Activated B cell treated with CpG ODN at 0.5 μM for 24 hours (primary cell): ENCODE data around the gene ST6GALNAC1. TPM values are rescaled to one million over a fixed set of nuclear protein-coding genes. Genes with fewer than 3 reads are reported as not detected.

Experiments
- ATAC-seq: fragments of 200-7000 bp; cut with Tn5 transposase; one replicate; pipeline ENCODE4 v1.10.0; 2021; ENCODE audit warnings: low read depth, mild to moderate bottlenecking, moderate library complexity
- CTCF ChIA-PET: fragments of 350-600 bp; sonication (Branson Sonifier 250); formaldehyde crosslinking; loops from one replicate; lab custom pipeline; 2021; ENCODE audit warnings: antibody characterized with exemption; lab: Charles Lee
- POLR2A ChIA-PET: fragments of 350-600 bp; sonication (Branson Sonifier 250); formaldehyde crosslinking; loops from one replicate; lab custom pipeline; 2021; ENCODE audit warnings: antibody characterized with exemption; lab: Charles Lee
- DNase-seq: peaks from one replicate; pipeline ENCODE4 v3.0.0; 2022
- H3K27ac Mint-ChIP-seq: one replicate; pipeline ENCODE4 v1.8.0; 2020; ENCODE audit warnings: mixed read lengths
- H3K27me3 Mint-ChIP-seq: one replicate; pipeline ENCODE4 v1.8.0; 2021; ENCODE audit warnings: mixed read lengths
- H3K36me3 Mint-ChIP-seq: one replicate; pipeline ENCODE4 v1.8.0; 2021; ENCODE audit warnings: low read depth, mixed read lengths
- H3K4me1 Mint-ChIP-seq: one replicate; pipeline ENCODE4 v1.8.0; 2021; ENCODE audit warnings: mixed read lengths
- H3K4me3 Mint-ChIP-seq: one replicate; pipeline ENCODE4 v1.8.0; 2020; ENCODE audit warnings: mild to moderate bottlenecking, mixed read lengths
- H3K9me3 Mint-ChIP-seq: one replicate; pipeline ENCODE4 v1.8.0; 2020; ENCODE audit warnings: mixed read lengths
- intact Hi-C: fragments of 100-400 bp; cut with micrococcal nuclease; formaldehyde crosslinking; loops from one replicate; pipeline ENCODE4 v1.15.1; 2024
- total RNA-seq: library from RNA; stranded (reverse); gene quantifications from 2 replicates; pipeline ENCODE4 v1.2.3, GENCODE V29; 2022
- TF ChIP-seq, protein P1 (sequence below): fragments of 200-600 bp; IDR thresholded peaks from one replicate; pipeline ENCODE4 v1.8.0; 2022; ENCODE audit warnings: antibody characterized with exemption, mild to moderate bottlenecking

ST6GALNAC1 gene
- total RNA-seq, 1 donor from 2014 or later: not detected

DNA sequence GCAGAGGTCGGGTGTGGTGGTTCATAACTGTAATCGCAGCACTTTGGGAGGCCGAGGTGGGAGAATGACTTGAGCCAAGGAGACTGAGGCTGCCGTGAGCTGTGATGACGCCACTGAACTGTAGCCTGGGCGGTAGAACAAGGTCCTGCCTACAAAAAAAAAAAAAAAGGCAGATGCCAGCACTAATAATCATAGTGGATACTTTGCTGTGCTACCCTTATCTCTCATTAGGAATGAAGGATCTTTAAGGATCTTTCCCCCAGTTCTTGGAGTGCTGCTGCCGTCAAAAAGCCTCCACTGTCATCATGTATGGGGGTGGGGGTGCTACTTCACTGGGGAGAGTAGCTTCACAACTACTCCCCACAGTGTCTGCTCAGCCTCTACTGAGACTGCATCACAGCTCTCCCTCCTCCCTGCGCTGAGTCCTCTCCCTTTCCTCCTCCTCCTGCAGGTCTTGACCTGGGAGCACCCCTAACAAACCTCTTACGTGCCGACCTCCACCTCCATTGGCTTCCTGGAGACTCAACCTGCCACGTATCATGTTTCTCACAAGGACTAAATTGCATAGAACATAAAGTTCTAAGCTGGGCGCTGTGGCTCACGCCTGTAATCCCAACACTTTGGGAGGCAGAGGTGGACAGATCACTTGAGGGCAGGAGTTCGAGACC lies 24.4 kb upstream of the ST6GALNAC1 start:
- peaks cover 22% of the 10 kb centered on the region for H3K27me3 Mint-ChIP-seq
- TF ChIP-seq, protein P1, sequence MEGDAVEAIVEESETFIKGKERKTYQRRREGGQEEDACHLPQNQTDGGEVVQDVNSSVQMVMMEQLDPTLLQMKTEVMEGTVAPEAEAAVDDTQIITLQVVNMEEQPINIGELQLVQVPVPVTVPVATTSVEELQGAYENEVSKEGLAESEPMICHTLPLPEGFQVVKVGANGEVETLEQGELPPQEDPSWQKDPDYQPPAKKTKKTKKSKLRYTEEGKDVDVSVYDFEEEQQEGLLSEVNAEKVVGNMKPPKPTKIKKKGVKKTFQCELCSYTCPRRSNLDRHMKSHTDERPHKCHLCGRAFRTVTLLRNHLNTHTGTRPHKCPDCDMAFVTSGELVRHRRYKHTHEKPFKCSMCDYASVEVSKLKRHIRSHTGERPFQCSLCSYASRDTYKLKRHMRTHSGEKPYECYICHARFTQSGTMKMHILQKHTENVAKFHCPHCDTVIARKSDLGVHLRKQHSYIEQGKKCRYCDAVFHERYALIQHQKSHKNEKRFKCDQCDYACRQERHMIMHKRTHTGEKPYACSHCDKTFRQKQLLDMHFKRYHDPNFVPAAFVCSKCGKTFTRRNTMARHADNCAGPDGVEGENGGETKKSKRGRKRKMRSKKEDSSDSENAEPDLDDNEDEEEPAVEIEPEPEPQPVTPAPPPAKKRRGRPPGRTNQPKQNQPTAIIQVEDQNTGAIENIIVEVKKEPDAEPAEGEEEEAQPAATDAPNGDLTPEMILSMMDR: no peak
- no peak overlapping the region for H3K4me3 Mint-ChIP-seq
- CTCF ChIA-PET: no interaction called here
- no peak for DNase-seq
- ATAC-seq: no peak
- intact Hi-C loops: no loop called here
- POLR2A ChIA-PET: no interaction called here
- H3K9me3 Mint-ChIP-seq: no peaks in the 10 kb centered on the region
- no peak overlapping the region for H3K27ac Mint-ChIP-seq
- peaks cover 22% of the 10 kb centered on the region for H3K4me1 Mint-ChIP-seq
- peaks cover 5% of the 10 kb centered on the region for H3K36me3 Mint-ChIP-seq

DNA sequence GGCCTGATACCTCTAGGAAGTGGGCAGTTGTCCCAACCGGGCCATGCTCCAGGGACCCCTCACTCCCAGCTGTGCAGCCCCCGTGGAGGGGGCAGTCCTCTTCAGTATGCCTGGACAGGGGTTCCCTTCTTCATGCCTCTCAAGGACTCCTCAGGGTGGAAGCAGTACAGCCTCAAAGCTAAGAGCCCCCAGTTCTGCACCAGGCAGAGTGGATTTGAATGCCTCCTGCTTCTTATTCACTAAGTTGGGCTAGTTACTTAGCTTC lies 23.9 kb upstream of the ST6GALNAC1 start:
- TF ChIP-seq, protein P1: no peak
- no peaks in the 10 kb centered on the region for H3K9me3 Mint-ChIP-seq
- CTCF ChIA-PET: no interaction called here
- peaks cover 19% of the 10 kb centered on the region for H3K4me1 Mint-ChIP-seq
- DNase-seq (no peak), ATAC-seq (no peak)
- intact Hi-C loops: no loop called here
- no peak overlapping the region for H3K27ac Mint-ChIP-seq
- POLR2A ChIA-PET: no interaction called here
- peaks cover 23% of the 10 kb centered on the region for H3K27me3 Mint-ChIP-seq
- H3K4me3 Mint-ChIP-seq: no peak overlapping the region
- peaks cover 5% of the 10 kb centered on the region for H3K36me3 Mint-ChIP-seq

DNA sequence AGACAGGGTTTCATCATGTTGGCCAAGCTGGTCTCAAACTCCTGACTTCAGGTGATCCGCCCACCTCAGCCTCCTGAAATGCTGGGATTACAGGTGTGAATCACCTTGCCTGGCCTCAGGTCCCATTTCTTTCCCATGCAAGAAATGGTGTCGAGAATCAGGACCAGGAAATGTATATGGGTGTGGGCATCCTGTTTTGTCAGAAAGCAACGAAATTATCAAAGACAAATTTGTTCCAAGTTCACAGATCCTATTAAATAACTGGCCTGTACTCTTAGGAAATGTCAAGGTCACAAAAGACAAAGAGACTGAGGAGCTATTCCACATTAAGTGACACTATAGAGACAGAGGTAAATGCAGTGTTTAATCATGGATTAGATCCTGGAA lies 17.1 kb upstream of the ST6GALNAC1 start:
- POLR2A ChIA-PET: interaction anchor here (0.6 kb wide), 1 partner anchor 222 kb away, joined by 3 read pairs; no protein-coding TSS in a partner anchor
- ATAC-seq (no peak), DNase-seq (no peak)
- H3K27me3 Mint-ChIP-seq: peaks cover 27% of the 10 kb centered on the region
- H3K27ac Mint-ChIP-seq: no peak overlapping the region
- CTCF ChIA-PET: no interaction called here
- H3K4me1 Mint-ChIP-seq: peaks cover 6% of the 10 kb centered on the region
- H3K36me3 Mint-ChIP-seq: no peaks in the 10 kb centered on the region
- no peak overlapping the region for H3K4me3 Mint-ChIP-seq
- no peaks in the 10 kb centered on the region for H3K9me3 Mint-ChIP-seq
- TF ChIP-seq, protein P1: no peak
- intact Hi-C loops: no loop called here

DNA sequence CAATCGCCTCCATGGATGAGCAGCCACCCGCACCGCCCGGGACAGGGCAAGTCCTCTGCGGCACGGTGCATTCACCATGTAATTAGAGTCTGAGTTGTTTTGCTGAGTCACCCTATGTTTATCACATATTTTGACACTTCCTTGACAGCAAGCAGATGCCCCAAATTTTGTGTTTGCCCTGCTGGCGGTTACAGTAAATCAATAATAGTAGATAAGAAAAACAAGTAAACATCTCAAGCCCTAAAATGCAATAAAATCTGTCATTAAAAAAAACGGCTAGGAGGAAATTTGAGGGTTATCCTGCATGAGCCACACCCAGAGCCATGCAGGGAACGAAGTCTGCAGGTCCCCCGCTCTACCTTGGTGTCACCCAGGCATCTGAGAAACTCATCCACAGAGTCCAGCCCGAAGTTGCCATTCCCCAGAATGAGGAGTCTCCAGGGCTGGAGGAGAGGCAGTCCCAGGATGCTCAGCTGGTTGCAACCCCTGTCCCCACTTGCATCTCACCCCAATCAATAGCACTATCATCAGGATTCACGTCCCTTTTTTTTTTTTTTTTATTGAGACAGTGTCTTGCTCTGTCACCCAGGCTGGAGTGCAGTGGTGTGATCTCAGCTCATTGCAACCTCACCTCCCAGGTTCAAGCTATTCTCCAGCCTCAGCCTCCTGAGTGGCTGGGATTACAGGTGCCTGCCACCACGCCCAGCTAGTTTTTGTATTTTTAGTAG lies 16.5 kb upstream of the ST6GALNAC1 start:
- ATAC-seq: no peak

DNA sequence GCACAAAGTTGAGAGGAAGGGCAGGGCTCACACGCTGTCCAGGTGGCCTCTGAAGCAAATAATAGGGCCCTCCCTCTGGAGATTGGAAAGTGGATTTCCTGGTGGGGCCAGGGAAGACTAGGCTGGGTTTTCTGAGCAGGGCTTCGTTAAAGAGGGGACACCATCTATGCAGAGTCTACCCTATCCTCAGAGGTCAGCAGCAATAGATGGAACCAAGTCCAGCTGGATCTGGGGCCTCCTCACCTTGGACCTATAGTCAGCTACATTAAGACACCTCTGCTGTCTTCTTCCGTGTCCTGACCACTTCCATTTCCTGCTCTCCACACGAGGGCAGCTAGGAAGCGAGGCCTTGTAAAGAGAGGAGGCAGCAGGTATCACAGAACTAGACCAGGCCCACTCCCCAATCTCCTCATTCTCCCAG lies 14.7 kb upstream of the ST6GALNAC1 start:
- Mint-ChIP-seq H3K27ac (no peak overlapping the region), H3K4me3 (no peak overlapping the region), H3K27me3 (peaks cover 16% of the 10 kb centered on the region), H3K36me3 (no peaks in the 10 kb centered on the region), H3K9me3 (no peaks in the 10 kb centered on the region), H3K4me1 (peaks cover 6% of the 10 kb centered on the region)
- ChIA-PET CTCF (no interaction called here), POLR2A (no interaction called here)
- no peak for ATAC-seq
- TF ChIP-seq, protein P1: no peak
- no peak for DNase-seq
- intact Hi-C loops: no loop called here

More for the DNA sequence above, 16.5 kb upstream of the ST6GALNAC1 start:
- POLR2A ChIA-PET: interaction anchor here (0.6 kb wide), 1 partner anchor 222 kb away, joined by 3 read pairs; no protein-coding TSS in a partner anchor
- Mint-ChIP-seq H3K4me3 (no peak overlapping the region), H3K27me3 (peaks cover 27% of the 10 kb centered on the region), H3K4me1 (peaks cover 6% of the 10 kb centered on the region), H3K27ac (no peak overlapping the region), H3K36me3 (no peaks in the 10 kb centered on the region), H3K9me3 (no peaks in the 10 kb centered on the region)
- intact Hi-C loops: no loop called here
- DNase-seq: no peak
- TF ChIP-seq, protein P1: no peak
- CTCF ChIA-PET: no interaction called here
